WTC11 (cell line): Measurements from ENCODE around the gene PABPC3.

Experiments used
- ATF1 ChIP-seq: sonication (generic); formaldehyde crosslinking; IDR thresholded peaks from 2 replicates; pipeline ENCODE4 v1.8.1; 2023; ENCODE audit warnings: mild to moderate bottlenecking, moderate library complexity, missing genetic modification reagents
- CBFB ChIP-seq: sonication (generic); formaldehyde crosslinking; IDR thresholded peaks from 2 replicates; pipeline ENCODE4 v1.8.1; 2022; ENCODE audit warnings: mild to moderate bottlenecking, low read depth, missing genetic modification reagents
- ESRRA ChIP-seq: sonication (generic); formaldehyde crosslinking; IDR thresholded peaks from 2 replicates; pipeline ENCODE4 v1.8.1; 2022; ENCODE audit warnings: mild to moderate bottlenecking, missing genetic modification reagents, borderline replicate concordance
- GTF2I ChIP-seq: fragments of 250-450 bp; sonication (Bioruptor Pico); conservative IDR thresholded peaks from 2 replicates; pipeline ENCODE4 v1.4.0; 2021; ENCODE audit warnings: mild to moderate bottlenecking
- IRF2 ChIP-seq: sonication (generic); formaldehyde crosslinking; IDR thresholded peaks from 2 replicates; pipeline ENCODE4 v1.8.0; 2022; ENCODE audit warnings: low read depth, missing genetic modification reagents, borderline replicate concordance
- JAZF1 ChIP-seq: fragments of 250-450 bp; sonication (Bioruptor Pico); IDR thresholded peaks from 2 replicates; pipeline ENCODE4 v1.9.0; 2021; ENCODE audit warnings: moderate library complexity, mild to moderate bottlenecking, inconsistent platforms
- TEAD4 ChIP-seq: sonication (generic); formaldehyde crosslinking; IDR thresholded peaks from 2 replicates; pipeline ENCODE4 v1.8.0; 2022; ENCODE audit warnings: mild to moderate bottlenecking, missing genetic modification reagents
- TF ChIP-seq, protein P1 (sequence below): fragments of 200-600 bp; IDR thresholded peaks from 2 replicates; pipeline ENCODE4 v1.8.0; 2022; ENCODE audit warnings: antibody characterized with exemption
- TF ChIP-seq, protein P2 (sequence below): sonication (generic); formaldehyde crosslinking; IDR thresholded peaks from 2 replicates; pipeline ENCODE4 v1.8.1; 2022; ENCODE audit warnings: mild to moderate bottlenecking, missing genetic modification reagents, moderate library complexity, borderline replicate concordance
- TF ChIP-seq, protein P3 (sequence below): sonication (generic); formaldehyde crosslinking; IDR thresholded peaks from 2 replicates; pipeline ENCODE4 v1.8.1; 2023; ENCODE audit warnings: mild to moderate bottlenecking, moderate library complexity, missing genetic modification reagents

DNA sequence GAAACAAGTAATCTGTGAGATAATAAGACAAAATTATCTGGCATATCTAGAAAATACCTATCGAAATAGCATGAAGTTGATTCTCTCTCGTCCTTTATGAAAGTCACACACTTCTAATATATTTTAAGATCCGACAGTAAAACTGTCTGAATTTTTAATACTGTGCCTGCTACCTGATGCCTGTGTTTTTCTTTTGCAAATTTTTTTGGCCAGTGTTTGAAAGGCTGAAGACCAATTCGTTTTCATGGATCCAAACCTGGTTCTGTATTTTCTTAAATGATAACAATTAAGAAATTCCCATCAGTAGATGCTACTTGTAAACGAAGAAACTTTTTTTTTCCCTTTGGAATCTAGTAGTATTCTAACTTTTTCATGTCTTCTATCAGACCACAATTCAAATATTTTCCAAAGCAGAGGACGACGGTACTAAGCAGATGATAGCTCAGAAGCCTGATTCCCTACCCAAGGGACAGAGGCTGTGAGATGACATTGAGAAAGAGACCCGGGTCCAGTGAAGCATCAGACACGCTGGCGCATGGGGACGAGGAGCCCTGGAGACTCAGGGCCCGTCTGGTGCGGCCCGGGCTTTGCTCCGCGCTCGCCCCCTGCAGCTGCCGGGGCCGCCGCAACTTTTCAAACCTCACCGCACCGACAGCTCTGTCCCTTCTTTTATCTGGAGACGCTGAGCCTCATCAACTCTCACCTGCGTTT lies 49.5 kb upstream of the PABPC3 start:
- TF ChIP-seq, protein P1, sequence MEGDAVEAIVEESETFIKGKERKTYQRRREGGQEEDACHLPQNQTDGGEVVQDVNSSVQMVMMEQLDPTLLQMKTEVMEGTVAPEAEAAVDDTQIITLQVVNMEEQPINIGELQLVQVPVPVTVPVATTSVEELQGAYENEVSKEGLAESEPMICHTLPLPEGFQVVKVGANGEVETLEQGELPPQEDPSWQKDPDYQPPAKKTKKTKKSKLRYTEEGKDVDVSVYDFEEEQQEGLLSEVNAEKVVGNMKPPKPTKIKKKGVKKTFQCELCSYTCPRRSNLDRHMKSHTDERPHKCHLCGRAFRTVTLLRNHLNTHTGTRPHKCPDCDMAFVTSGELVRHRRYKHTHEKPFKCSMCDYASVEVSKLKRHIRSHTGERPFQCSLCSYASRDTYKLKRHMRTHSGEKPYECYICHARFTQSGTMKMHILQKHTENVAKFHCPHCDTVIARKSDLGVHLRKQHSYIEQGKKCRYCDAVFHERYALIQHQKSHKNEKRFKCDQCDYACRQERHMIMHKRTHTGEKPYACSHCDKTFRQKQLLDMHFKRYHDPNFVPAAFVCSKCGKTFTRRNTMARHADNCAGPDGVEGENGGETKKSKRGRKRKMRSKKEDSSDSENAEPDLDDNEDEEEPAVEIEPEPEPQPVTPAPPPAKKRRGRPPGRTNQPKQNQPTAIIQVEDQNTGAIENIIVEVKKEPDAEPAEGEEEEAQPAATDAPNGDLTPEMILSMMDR: no peak
- TF ChIP-seq ATF1 (CRISPR knock-in tag): no peak
- TF ChIP-seq, protein P2, sequence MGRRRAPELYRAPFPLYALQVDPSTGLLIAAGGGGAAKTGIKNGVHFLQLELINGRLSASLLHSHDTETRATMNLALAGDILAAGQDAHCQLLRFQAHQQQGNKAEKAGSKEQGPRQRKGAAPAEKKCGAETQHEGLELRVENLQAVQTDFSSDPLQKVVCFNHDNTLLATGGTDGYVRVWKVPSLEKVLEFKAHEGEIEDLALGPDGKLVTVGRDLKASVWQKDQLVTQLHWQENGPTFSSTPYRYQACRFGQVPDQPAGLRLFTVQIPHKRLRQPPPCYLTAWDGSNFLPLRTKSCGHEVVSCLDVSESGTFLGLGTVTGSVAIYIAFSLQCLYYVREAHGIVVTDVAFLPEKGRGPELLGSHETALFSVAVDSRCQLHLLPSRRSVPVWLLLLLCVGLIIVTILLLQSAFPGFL (CRISPR knock-in tag): no peak
- TF ChIP-seq, protein P3, sequence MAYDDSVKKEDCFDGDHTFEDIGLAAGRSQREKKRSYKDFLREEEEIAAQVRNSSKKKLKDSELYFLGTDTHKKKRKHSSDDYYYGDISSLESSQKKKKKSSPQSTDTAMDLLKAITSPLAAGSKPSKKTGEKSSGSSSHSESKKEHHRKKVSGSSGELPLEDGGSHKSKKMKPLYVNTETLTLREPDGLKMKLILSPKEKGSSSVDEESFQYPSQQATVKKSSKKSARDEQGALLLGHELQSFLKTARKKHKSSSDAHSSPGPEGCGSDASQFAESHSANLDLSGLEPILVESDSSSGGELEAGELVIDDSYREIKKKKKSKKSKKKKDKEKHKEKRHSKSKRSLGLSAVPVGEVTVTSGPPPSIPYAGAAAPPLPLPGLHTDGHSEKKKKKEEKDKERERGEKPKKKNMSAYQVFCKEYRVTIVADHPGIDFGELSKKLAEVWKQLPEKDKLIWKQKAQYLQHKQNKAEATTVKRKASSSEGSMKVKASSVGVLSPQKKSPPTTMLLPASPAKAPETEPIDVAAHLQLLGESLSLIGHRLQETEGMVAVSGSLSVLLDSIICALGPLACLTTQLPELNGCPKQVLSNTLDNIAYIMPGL (CRISPR knock-in tag): no peak
- TF ChIP-seq JAZF1: no peak
- TF ChIP-seq IRF2 (CRISPR knock-in tag): no peak
- TF ChIP-seq TEAD4 (CRISPR knock-in tag): no peak
- TF ChIP-seq CBFB: no peak
- TF ChIP-seq ESRRA (CRISPR knock-in tag): no peak
- TF ChIP-seq GTF2I (CRISPR knock-in tag): no peak
